GM21367 (cell line): ENCODE data around the gene NR5A2.
A peak's percentile ranks its signal among the peaks of the same experiment; 100 is the strongest.
"Not testable (repeated sequence)": the region's sequence is repeated elsewhere in the genome, so short reads cannot be mapped to it uniquely, and the experiment has no call there.

ENCODE experiments used
- ATAC-seq: cut with Tn5 transposase; IDR thresholded peaks from one replicate; pipeline ENCODE4 v1.9.1; 2021; ENCODE audit not compliant: unreplicated experiment

NR5A2 gene

GRCh38 chr1:200187332-200187731, 159.8 kb downstream of the NR5A2 start:
- not testable (repeated sequence) for ATAC-seq

GRCh38 chr1:200191993-200192392, 164.5 kb downstream of the NR5A2 start:
- ATAC-seq, result no peak

GRCh38 chr1:200194477-200194876, 167.0 kb downstream of the NR5A2 start:
- ATAC-seq, result no peak

- no peak for ATAC-seq
Observed at GRCh38 chr1:200198236-200198635, 170.7 kb downstream of the NR5A2 start.

- ATAC-seq, result no peak
Observed at GRCh38 chr1:200205216-200205995, 177.9 kb downstream of the NR5A2 start.

- no peak for ATAC-seq
Observed at GRCh38 chr1:200206340-200206739, 178.8 kb downstream of the NR5A2 start.

GRCh38 chr1:200206761-200207160, 179.3 kb downstream of the NR5A2 start:
- ATAC-seq, result no peak

GRCh38 chr1:200207711-200208126, 180.2 kb downstream of the NR5A2 start:
- peak; percentile 70 for ATAC-seq

- no peak for ATAC-seq
Observed at GRCh38 chr1:200211157-200211556, 183.6 kb downstream of the NR5A2 start.

GRCh38 chr1:200213392-200213791, 185.9 kb downstream of the NR5A2 start:
- no peak for ATAC-seq

- ATAC-seq, result no peak
Observed at GRCh38 chr1:200213921-200214320, 186.4 kb downstream of the NR5A2 start.

GRCh38 chr1:200215350-200215749, 187.8 kb downstream of the NR5A2 start:
- no peak for ATAC-seq

GRCh38 chr1:200217703-200218102, 190.2 kb downstream of the NR5A2 start:
- no peak for ATAC-seq

- ATAC-seq, result no peak
Observed at GRCh38 chr1:200221614-200222282, 194.2 kb downstream of the NR5A2 start.

GRCh38 chr1:200223207-200223606, 195.7 kb downstream of the NR5A2 start:
- ATAC-seq, result no peak

- ATAC-seq, result no peak
Observed at GRCh38 chr1:200223613-200224012, 196.1 kb downstream of the NR5A2 start.

- no peak for ATAC-seq
Observed at GRCh38 chr1:200224315-200224714, 196.8 kb downstream of the NR5A2 start.

- no peak for ATAC-seq
Observed at GRCh38 chr1:200226268-200226968, 198.9 kb downstream of the NR5A2 start.

GRCh38 chr1:200226969-200227303, 199.4 kb downstream of the NR5A2 start:
- no peak for ATAC-seq
